LoVo (cell line): ENCODE results near the gene COMMD6.
A peak's percentile ranks its signal among the peaks of the same experiment; 100 is the strongest.
"Not testable (repeated sequence)": the region's sequence is repeated elsewhere in the genome, so short reads cannot be mapped to it uniquely, and the experiment has no call there.

Experiments used
- DNase-seq: peaks from one replicate; pipeline ENCODE4 v3.0.0-alpha.2; 2016; ENCODE audit warnings: low spot score

Gene COMMD6

GRCh38 chr13:75537401-75538365 lies at the start of gene COMMD6:
TSS of gene COMMD6 (minus strand) at chr13:75537841. CDS start at chr13:75537805, 36 bp downstream.
- peak; percentile 92 for DNase-seq

GRCh38 chr13:75585153-75585552 lies 47.5 kb upstream of the COMMD6 start:
- DNase-seq: no peak

- no peak for DNase-seq
These were observed 45.5 kb upstream of the COMMD6 start for GRCh38 chr13:75583091-75583490.

GRCh38 chr13:75581874-75582640 lies 44.4 kb upstream of the COMMD6 start:
- no peak for DNase-seq

- DNase-seq: no peak
These were observed 41.9 kb upstream of the COMMD6 start for GRCh38 chr13:75579529-75579928.

- no peak for DNase-seq
These were observed 31.9 kb upstream of the COMMD6 start for GRCh38 chr13:75569576-75569975.

GRCh38 chr13:75566658-75567057 lies 29.0 kb upstream of the COMMD6 start:
- DNase-seq: peak; percentile 18

GRCh38 chr13:75558145-75558840 lies 20.7 kb upstream of the COMMD6 start:
- DNase-seq: no peak

- DNase-seq: no peak
These were observed 19.3 kb upstream of the COMMD6 start for GRCh38 chr13:75556961-75557360.

- no peak for DNase-seq
These were observed 18.2 kb upstream of the COMMD6 start for GRCh38 chr13:75555836-75556235.

GRCh38 chr13:75554981-75555380 lies 17.3 kb upstream of the COMMD6 start:
- DNase-seq: no peak

- DNase-seq: no peak
These were observed 16.8 kb upstream of the COMMD6 start for GRCh38 chr13:75554464-75554863.

- peak; percentile 66 for DNase-seq
These were observed 12.5 kb upstream of the COMMD6 start for GRCh38 chr13:75550159-75550567.

- peak; percentile 96 for DNase-seq
These were observed 11.9 kb upstream of the COMMD6 start, which contains the start of gene UCHL3 for GRCh38 chr13:75549262-75550158. TSS of gene UCHL3 (plus strand) at chr13:75549791. CDS start at chr13:75549821, 30 bp downstream.

- DNase-seq: no peak
These were observed 10.3 kb upstream of the COMMD6 start for GRCh38 chr13:75547917-75548316.

- not testable (repeated sequence) for DNase-seq
These were observed 7.7 kb upstream of the COMMD6 start for GRCh38 chr13:75545386-75545785.

- no peak for DNase-seq
These were observed 7.2 kb upstream of the COMMD6 start for GRCh38 chr13:75544681-75545330.

GRCh38 chr13:75541961-75542360 lies 4.3 kb upstream of the COMMD6 start:
- DNase-seq: no peak

GRCh38 chr13:75541287-75541686 lies 3.6 kb upstream of the COMMD6 start:
- DNase-seq: no peak

- no peak for DNase-seq
These were observed 3.8 kb downstream of the COMMD6 start for GRCh38 chr13:75533861-75534260.

- no peak for DNase-seq
These were observed 7.1 kb downstream of the COMMD6 start for GRCh38 chr13:75530549-75530961.
